B cell (primary cell): ENCODE data around the gene POLR2A. TPM values are rescaled to one million over a fixed set of nuclear protein-coding genes. Genes with fewer than 3 reads are reported as not detected.
"Not testable (repeated sequence)": the region's sequence is repeated elsewhere in the genome, so short reads cannot be mapped to it uniquely, and the experiment has no call there.

Experiments used
- ATAC-seq: fragments of 200-7000 bp; cut with Tn5 transposase; one replicate; pipeline ENCODE4 v1.10.0; 2021; ENCODE audit warnings: low read depth, mild to moderate bottlenecking, moderate number of reproducible peaks, moderate library complexity
- CTCF ChIA-PET: fragments of 350-600 bp; sonication (Branson Sonifier 250); formaldehyde crosslinking; loops from one replicate; lab custom pipeline; 2021; ENCODE audit warnings: antibody characterized with exemption, inconsistent platforms; lab: Charles Lee
- POLR2A ChIA-PET: fragments of 350-600 bp; sonication (Branson Sonifier 250); formaldehyde crosslinking; loops from one replicate; lab custom pipeline; 2021; ENCODE audit warnings: antibody characterized with exemption; lab: Charles Lee
- DNase-seq: peaks from one replicate; pipeline ENCODE4 v3.0.0; 2013
- H2AFZ ChIP-seq: 2 replicates; pipeline ENCODE4 v1.6.1; 2012; ENCODE audit warnings: mild to moderate bottlenecking, low read depth, low read length; ENCODE audit not compliant: insufficient read depth, poor library complexity, severe bottlenecking
- H3K27ac ChIP-seq, 2 donors: 1 replicate in 1 of 2; 2 replicates in 1 of 2; pipeline ENCODE4 v1.5.1; 2012 to 2013; ENCODE audit warnings: low read length in 2 of 2, mild to moderate bottlenecking in 2 of 2, moderate library complexity in 1 of 2
- H3K27me3 ChIP-seq, 4 experiments: fragments of 200-600 bp in 1 of 4; sonication (generic) in 1 of 4; replicated peaks in 1 of 4; 1 replicate in 2 of 4; 2 replicates in 2 of 4; pipeline versions ENCODE4 v1.6.1 to v1.7.0; 2013 to 2016; ENCODE audit warnings: low read length in 3 of 4, mild to moderate bottlenecking in 2 of 4, mixed read lengths in 1 of 4, moderate library complexity in 1 of 4; ENCODE audit not compliant: insufficient read depth in 4 of 4, control insufficient read depth in 3 of 4; ENCODE audit errors: control extremely low read depth in 1 of 4
- H3K36me3 ChIP-seq, 2 experiments: replicated peaks in 1 of 2; 1 replicate in 1 of 2; 2 replicates in 1 of 2; pipeline versions ENCODE4 v1.6.1 to v1.7.1; 2013; ENCODE audit warnings: low read length in 1 of 2; ENCODE audit not compliant: insufficient read depth in 2 of 2, control insufficient read depth in 1 of 2; ENCODE audit errors: control extremely low read depth in 1 of 2, extremely low read depth in 1 of 2
- H3K4me1 ChIP-seq, 2 donors: fragments of 200-600 bp in 1 of 2; sonication (generic) in 1 of 2; 1 replicate in 1 of 2; 2 replicates in 1 of 2; pipeline versions ENCODE4 v1.5.1 to v1.6.1; 2013 to 2017; ENCODE audit warnings: low read length in 2 of 2; ENCODE audit not compliant: control insufficient read depth in 2 of 2, insufficient read depth in 2 of 2
- H3K4me2 ChIP-seq: replicated peaks from 2 replicates; pipeline ENCODE3; 2012; ENCODE audit warnings: mild to moderate bottlenecking, low read depth, low read length; ENCODE audit not compliant: poor library complexity, severe bottlenecking
- H3K4me3 ChIP-seq, 5 experiments: fragments of 200-600 bp in 1 of 5; sonication (generic) in 1 of 5; 1 replicate in 3 of 5; 2 replicates in 2 of 5; pipeline versions ENCODE4 v1.5.1 to v1.7.0; 2011 to 2016; ENCODE audit warnings: low read length in 4 of 5, mild to moderate bottlenecking in 4 of 5, low read depth in 2 of 5, control low read depth in 1 of 5, moderate library complexity in 1 of 5; ENCODE audit not compliant: insufficient read depth in 1 of 5; ENCODE audit errors: control extremely low read depth in 1 of 5, extremely low read depth in 1 of 5
- H3K79me2 ChIP-seq: fragments of 200-600 bp; sonication (generic); one replicate; pipeline ENCODE4 v1.6.0; 2016; ENCODE audit warnings: low read length; ENCODE audit not compliant: control insufficient read depth, insufficient read depth
- H3K9ac ChIP-seq: fragments of 200-600 bp; sonication (generic); 2 replicates; pipeline ENCODE4 v1.6.1; 2017; ENCODE audit warnings: mild to moderate bottlenecking, low read length, moderate library complexity
- H3K9me3 ChIP-seq, 3 donors: one replicate each; pipeline versions ENCODE4 v1.6.1 to v1.7.1; 2013; ENCODE audit warnings: low read length in 2 of 3; ENCODE audit not compliant: control insufficient read depth in 2 of 3, insufficient read depth in 1 of 3; ENCODE audit errors: control extremely low read depth in 1 of 3
- H4K20me1 ChIP-seq: 2 replicates; pipeline ENCODE4 v1.6.0; 2012; ENCODE audit warnings: mild to moderate bottlenecking, low read length; ENCODE audit not compliant: insufficient read depth, control insufficient read depth, poor library complexity, severe bottlenecking
- H3K27ac Mint-ChIP-seq: one replicate; pipeline ENCODE4 v1.8.0; 2021; ENCODE audit warnings: mixed read lengths
- H3K27me3 Mint-ChIP-seq: one replicate; pipeline ENCODE4 v1.8.0; 2021; ENCODE audit warnings: mixed read lengths
- H3K4me1 Mint-ChIP-seq: one replicate; pipeline ENCODE4 v1.8.0; 2021; ENCODE audit warnings: mixed read lengths
- H3K4me3 Mint-ChIP-seq: one replicate; pipeline ENCODE4 v1.8.0; 2021; ENCODE audit warnings: mixed read lengths
- H3K9me3 Mint-ChIP-seq: one replicate; pipeline ENCODE4 v1.8.0; 2022; ENCODE audit warnings: mixed read lengths; ENCODE audit not compliant: insufficient read depth
- EZH2 ChIP-seq: IDR thresholded peaks from 2 replicates; pipeline ENCODE4 v1.6.1; 2012; ENCODE audit warnings: borderline replicate concordance, low read depth, mild to moderate bottlenecking, moderate library complexity, low read length; ENCODE audit not compliant: insufficient read depth, poor library complexity, severe bottlenecking
- WGBS: methylation state at CpG from one replicate; pipeline ENCODE4 v1.1.5; 2013; ENCODE audit warnings: missing lambda C conversion rate; ENCODE audit not compliant: insufficient coverage; 5-methylcytosine and 5-hydroxymethylcytosine counted together
- intact Hi-C: fragments of 100-400 bp; cut with micrococcal nuclease; formaldehyde crosslinking; loops from one replicate; pipeline ENCODE4 v1.10.0; 2022
- polyA plus RNA-seq: library from polyadenylated mRNA; depleted of rRNA; stranded (reverse); fragments of >200 nt; gene quantifications from 2 replicates; pipeline ENCODE4 v1.2.3, GENCODE V29; 2012
- total RNA-seq, 2 donors: library from RNA; stranded (reverse); fragments of 120-200 nt in 1 of 2; gene quantifications; 1 replicate in 1 of 2; 2 replicates in 1 of 2; pipeline versions ENCODE4 v1.2.3 to v1.2.4, GENCODE V29; 2013 to 2022
- TF ChIP-seq, protein P1 (sequence below): fragments of 200-600 bp; IDR thresholded peaks from one replicate; pipeline ENCODE4 v1.8.0; 2022; ENCODE audit warnings: antibody characterized with exemption, mild to moderate bottlenecking

POLR2A gene
- total and polyA plus RNA-seq, 2 donors (not counting 1 experiment from before 2014, with no cell fraction given), result 56.5 to 225 TPM

- Mint-ChIP-seq H3K4me3 (peak overlapping the region; percentile 99), H3K4me1 (peaks cover 72% of the 10 kb centered on the region), H3K27ac (peak overlapping the region; percentile 100)
- POLR2A ChIA-PET, result interaction anchor here (0.6 to 3.0 kb wide), 4 partner anchors 27 to 360 kb away, joined by 5 to 27 read pairs (median 9); partner anchors contain the start of gene TMEM102
- ATAC-seq, DNase-seq, H3K9me3 Mint-ChIP-seq, H3K9me3 ChIP-seq, H3K27me3 ChIP-seq, H3K27me3 Mint-ChIP-seq, H3K36me3 ChIP-seq: not testable (repeated sequence)
- CTCF ChIA-PET, result interaction anchor here (1.2 to 3.5 kb wide), 2 partner anchors 46 to 205 kb away, joined by 3 to 17 read pairs; partner anchors contain the start of gene TP53
- Histone ChIP-seq H3K4me2 (peak overlapping the region; percentile 95), H2AFZ (peak overlapping the region; percentile 78), H3K9ac (peak overlapping the region; percentile 98), H4K20me1 (peaks cover 38% of the 10 kb centered on the region), H3K4me3 (peak overlapping the region in 4 of 5 experiments; percentile 95 to 100 (median 98)), H3K27ac (peak overlapping the region; percentile 100), H3K79me2 (peaks cover 92% of the 10 kb centered on the region), H3K4me1 (peaks cover 37 to 62% of the 10 kb centered on the region in 2 donors)
- intact Hi-C loops, result loop anchor here (1.0 to 2.0 kb wide), 4 partner anchors 78 to 278 kb away; partner anchors contain the start of genes ELP5, PLSCR3 and TMEM256
- 75% methylated on average over 2 of the region's 6 CpGs for WGBS
Measured at GRCh38 chr17:7482742-7483088, 1.5 kb upstream of the POLR2A start.

DNA sequence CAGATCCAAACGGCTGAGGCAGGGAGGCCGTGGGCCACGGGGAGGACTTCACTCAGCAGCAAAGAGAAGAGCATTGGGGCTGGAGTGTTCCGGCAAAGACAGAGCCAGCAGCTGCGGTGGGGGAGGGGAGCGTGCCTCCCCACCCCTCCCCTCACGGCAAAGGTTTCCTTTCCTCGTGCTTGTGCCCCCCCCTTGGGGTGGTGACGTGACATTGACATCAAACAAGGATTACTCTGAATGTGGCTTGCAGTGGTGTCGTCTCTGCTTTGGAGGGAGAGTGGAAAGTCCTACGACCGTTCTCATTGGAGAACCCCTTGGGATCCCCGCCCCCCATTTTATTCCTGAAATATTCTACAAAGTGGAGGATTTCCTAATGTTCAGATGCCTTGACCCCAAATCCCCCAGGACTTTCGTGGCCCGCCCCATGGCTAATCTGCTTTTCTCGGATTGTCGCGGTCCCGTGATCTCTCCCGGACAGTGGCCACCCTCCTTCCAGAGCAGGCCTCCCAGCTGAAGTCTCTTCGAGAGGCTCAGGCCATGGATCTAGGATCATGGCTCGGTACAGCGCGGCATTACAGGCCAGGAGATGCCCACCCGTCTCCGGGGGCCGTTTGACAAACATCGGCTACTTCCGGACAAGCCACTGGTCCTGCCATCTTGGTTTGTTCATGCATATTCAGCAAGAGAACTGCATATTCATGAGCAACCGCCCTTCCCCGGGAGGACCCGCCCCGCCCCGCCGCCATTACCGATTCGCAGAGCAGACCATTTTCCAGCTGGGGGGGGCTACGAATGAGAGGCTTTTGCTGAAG, 705 bp upstream of the POLR2A start:
- Histone ChIP-seq H2AFZ (peak overlapping the region; percentile 78), H3K4me3 (peak overlapping the region; percentile 80 to 100 (median 97)), H3K9me3 (no peaks in the 10 kb centered on the region), H3K4me2 (peak overlapping the region; percentile 95), H3K36me3 (peaks cover 0 to 5% of the 10 kb centered on the region in 2 experiments), H3K9ac (peak overlapping the region; percentile 98), H3K27ac (peak overlapping the region; percentile 100), H3K79me2 (peaks cover 92% of the 10 kb centered on the region), H3K4me1 (peaks cover 30 to 56% of the 10 kb centered on the region in 2 donors), H4K20me1 (peaks cover 35% of the 10 kb centered on the region), H3K27me3 (no peaks in the 10 kb centered on the region)
- H3K27me3 Mint-ChIP-seq, result no peaks in the 10 kb centered on the region
- H3K4me1 Mint-ChIP-seq, result peaks cover 70% of the 10 kb centered on the region
- H3K9me3 Mint-ChIP-seq, result no peaks in the 10 kb centered on the region
- DNase-seq (peak; percentile 98), ATAC-seq (peak; percentile 59)
- intact Hi-C loops, result loop anchor here (1.0 to 2.0 kb wide), 10 partner anchors 28 to 279 kb away; partner anchors contain the start of genes EIF5A, ELP5, PLSCR3 and SENP3
- TF ChIP-seq, protein P1, sequence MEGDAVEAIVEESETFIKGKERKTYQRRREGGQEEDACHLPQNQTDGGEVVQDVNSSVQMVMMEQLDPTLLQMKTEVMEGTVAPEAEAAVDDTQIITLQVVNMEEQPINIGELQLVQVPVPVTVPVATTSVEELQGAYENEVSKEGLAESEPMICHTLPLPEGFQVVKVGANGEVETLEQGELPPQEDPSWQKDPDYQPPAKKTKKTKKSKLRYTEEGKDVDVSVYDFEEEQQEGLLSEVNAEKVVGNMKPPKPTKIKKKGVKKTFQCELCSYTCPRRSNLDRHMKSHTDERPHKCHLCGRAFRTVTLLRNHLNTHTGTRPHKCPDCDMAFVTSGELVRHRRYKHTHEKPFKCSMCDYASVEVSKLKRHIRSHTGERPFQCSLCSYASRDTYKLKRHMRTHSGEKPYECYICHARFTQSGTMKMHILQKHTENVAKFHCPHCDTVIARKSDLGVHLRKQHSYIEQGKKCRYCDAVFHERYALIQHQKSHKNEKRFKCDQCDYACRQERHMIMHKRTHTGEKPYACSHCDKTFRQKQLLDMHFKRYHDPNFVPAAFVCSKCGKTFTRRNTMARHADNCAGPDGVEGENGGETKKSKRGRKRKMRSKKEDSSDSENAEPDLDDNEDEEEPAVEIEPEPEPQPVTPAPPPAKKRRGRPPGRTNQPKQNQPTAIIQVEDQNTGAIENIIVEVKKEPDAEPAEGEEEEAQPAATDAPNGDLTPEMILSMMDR, result no peak
- no peak for TF ChIP-seq EZH2
- ChIA-PET CTCF (interaction anchor here (0.8 to 3.5 kb wide), 6 partner anchors 26 to 204 kb away, joined by 3 to 17 read pairs (median 3); partner anchors contain the start of genes TMEM102 and TP53), POLR2A (interaction anchor here (0.6 to 3.0 kb wide), 20 partner anchors 28 to 359 kb away, joined by 3 to 27 read pairs (median 5); partner anchors contain the start of genes GABARAP, NEURL4, SENP3 and TMEM102)
- WGBS, result under 1% methylated on average over 28 of the region's 38 CpGs
- H3K27ac Mint-ChIP-seq, result peak overlapping the region; percentile 100
- peak overlapping the region; percentile 99 for H3K4me3 Mint-ChIP-seq
